ENCODE results near the gene EHBP1L1. TPM values are rescaled to one million over a fixed set of nuclear protein-coding genes. Genes with fewer than 3 reads are reported as not detected.
A peak's percentile ranks its signal among the peaks of the same experiment; 100 is the strongest.

Gene EHBP1L1
- total and polyA plus RNA-seq, 2 of the 8 experiments (the other 6 are each of a cell fraction or from before 2014, with no cell fraction given) = 4.3 to 6.6 TPM

GRCh38 chr11:65569973-65570918 lies 5.6 kb upstream of the EHBP1L1 start, which contains the start of gene ZNRD2 (continued):
- TF ChIP-seq E2F6 (IDR thresholded peaks at IDR 0.05) (no peak), SP1 (IDR thresholded peaks at IDR 0.05; ENCODE audit: low read depth, low read length) (peak; percentile 89), CTCF (IDR thresholded peaks at IDR 0.05; ENCODE audit: control extremely low read depth in 1 of 3, insufficient read depth in 1 of 3, low read depth in 1 of 3, low read length in 3 of 3) (peak in 2 of 3 experiments; percentile 66 to 84; a peak in 3 of 4 replicates)
